Endothelial cell of coronary artery (primary cell): ENCODE data around the gene ZFP14. TPM values are rescaled to one million over a fixed set of nuclear protein-coding genes. Genes with fewer than 3 reads are reported as not detected.

Experiments
- total RNA-seq: library from RNA; depleted of rRNA; stranded (reverse); fragments of >200 nt; gene quantifications from 2 replicates; pipeline ENCODE4 v1.2.3, GENCODE V29; 2014

The ZFP14 gene
- 2.8 and 3.8 TPM in 2 replicates for total RNA-seq

DNA sequence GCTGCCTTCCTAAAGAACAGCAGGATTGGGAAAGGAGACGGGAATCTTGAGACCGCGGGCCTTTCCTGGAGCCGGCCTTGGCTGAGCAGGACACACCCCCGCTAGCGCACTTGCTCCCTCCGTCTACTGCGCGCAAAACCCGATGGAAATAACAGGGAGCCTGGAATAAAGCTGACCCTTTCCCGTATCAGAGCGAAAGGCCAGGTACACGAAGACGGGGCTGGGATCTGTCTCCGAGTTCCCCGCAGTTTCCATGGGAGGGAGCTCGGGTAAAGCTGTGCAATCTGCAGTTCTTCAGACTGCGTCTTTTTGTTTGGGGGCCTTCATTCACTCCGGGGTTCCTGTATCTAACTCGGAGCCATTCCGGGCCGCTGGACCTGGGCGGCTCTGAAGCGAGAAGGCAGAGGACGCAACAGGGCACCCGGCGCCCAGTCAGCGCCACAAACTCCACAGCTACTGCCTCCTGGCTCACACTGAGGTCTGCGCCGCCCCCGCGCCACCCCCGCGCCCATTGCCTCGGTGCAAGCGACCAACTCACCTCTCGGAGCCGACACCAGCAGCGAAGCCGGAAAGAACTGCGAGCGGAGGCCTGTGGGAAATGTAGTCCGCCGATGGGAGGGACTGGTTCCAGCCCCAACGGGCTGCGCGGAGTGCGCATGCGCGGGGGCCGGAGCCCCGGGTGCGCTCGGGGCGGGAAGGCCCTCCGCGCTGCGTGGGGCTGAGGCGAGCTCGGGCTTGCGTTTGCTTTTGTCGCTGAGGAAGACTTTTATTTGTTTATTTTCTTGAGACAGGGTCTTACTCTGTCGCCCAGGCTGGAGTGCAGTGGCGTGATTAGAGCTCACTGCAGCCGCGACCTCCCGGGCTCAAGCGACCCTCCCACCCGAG is at the start of gene ZFP14:
Gene ZFP14, minus strand, starts transcription at position 577 of the 885 bp plus-strand sequence. CDS start 11,309 bp downstream, outside the sequence.

DNA sequence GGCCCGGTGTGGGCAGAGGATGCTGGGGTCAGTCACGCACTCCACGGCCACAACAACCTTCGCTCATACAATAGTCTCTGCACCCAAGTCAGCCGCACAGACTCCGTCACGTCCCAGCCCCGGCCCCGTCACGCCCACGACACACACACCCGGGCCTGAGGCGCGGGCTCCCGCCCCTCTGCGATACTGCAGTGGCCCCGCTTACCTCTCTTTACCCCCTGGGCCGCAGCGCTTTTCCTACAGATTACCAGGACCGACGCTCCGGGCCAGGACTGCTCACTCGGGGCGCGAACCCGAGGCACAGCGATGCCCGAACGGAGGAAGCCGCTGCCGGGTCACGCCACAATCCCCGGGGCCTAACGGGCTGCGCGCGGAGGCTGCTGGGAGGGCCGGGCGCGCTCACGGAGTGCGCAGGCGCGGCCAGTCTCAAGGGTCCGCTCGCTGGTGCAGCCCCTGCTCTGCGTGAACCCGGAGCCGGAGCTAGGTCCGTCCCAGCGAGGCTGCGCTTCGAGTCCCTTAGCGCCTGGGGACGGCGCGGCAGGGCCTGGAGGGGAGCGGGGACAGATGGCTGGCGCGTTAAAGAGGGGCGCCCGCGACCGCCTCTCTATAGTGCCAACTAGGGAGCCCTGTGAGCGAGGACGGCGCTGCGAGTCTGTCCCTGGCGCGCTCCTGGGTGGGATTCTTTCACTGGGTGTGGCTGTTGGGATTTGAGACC is 39.4 kb upstream of the ZFP14 start, which contains the start of gene ZFP82:
Gene ZFP82, minus strand, starts transcription at position 358 of the 715 bp plus-strand sequence. CDS start 8,855 bp downstream, outside the sequence.

Other genes with a start within 250 kb of the ZFP14 start
- 396 and 403 TPM in 2 replicates for gene CAPNS1, start 239.1 kb downstream of the ZFP14 start, total RNA-seq
- gene COX7A1, start 226.8 kb downstream of the ZFP14 start, total RNA-seq, result 4.4 and 15.4 TPM in 2 replicates
- gene ZNF565, start 164.5 kb downstream of the ZFP14 start, total RNA-seq, result 4.2 and 6.6 TPM in 2 replicates
- gene ZNF146, start 164.1 kb downstream of the ZFP14 start, total RNA-seq, result 108 and 117 TPM in 2 replicates
- 3.2 and 5.5 TPM in 2 replicates for gene ZFP82, start 39.4 kb upstream of the ZFP14 start, total RNA-seq
- gene ZNF566, start 110.4 kb upstream of the ZFP14 start, total RNA-seq, result 6.2 and 10.7 TPM in 2 replicates
- gene ZNF260, start 149.1 kb upstream of the ZFP14 start, total RNA-seq, result 10.8 and 13.0 TPM in 2 replicates
- gene ZNF529, start 194.1 kb upstream of the ZFP14 start, total RNA-seq, result 4.2 and 7.5 TPM in 2 replicates
- 3.1 and 8.7 TPM in 2 replicates for gene ZNF382, start 226.1 kb upstream of the ZFP14 start, total RNA-seq